Ascending aorta (tissue), 2 donors: ENCODE results near the gene LIPM. TPM values are rescaled to one million over a fixed set of nuclear protein-coding genes. Genes with fewer than 3 reads are reported as not detected.

Experiments
- DNase-seq, 2 donors: peaks; one replicate each; pipeline ENCODE4 v3.0.0-alpha.2; 2019; ENCODE audit warnings: low spot score in 2 of 2
- H3K27ac ChIP-seq, 2 donors: fragments of 200-600 bp; sonication (generic); one replicate each; pipeline ENCODE4 v1.5.1; 2016 to 2017; ENCODE audit warnings: mild to moderate bottlenecking in 1 of 2
- H3K27me3 ChIP-seq: fragments of 200-600 bp; sonication (generic); one replicate; pipeline ENCODE4 v1.5.1; 2017
- H3K36me3 ChIP-seq, 2 donors: fragments of 200-600 bp; sonication (generic); one replicate each; pipeline ENCODE4 v1.5.1; 2016
- H3K4me1 ChIP-seq, 2 donors: fragments of 200-600 bp; sonication (generic); one replicate each; pipeline ENCODE4 v1.5.1; 2016 to 2017; ENCODE audit warnings: mild to moderate bottlenecking in 1 of 2
- H3K4me3 ChIP-seq, 2 donors: fragments of 200-600 bp; sonication (generic); one replicate each; pipeline ENCODE4 v1.5.1; 2016 to 2017; ENCODE audit warnings: mild to moderate bottlenecking in 1 of 2
- H3K9me3 ChIP-seq, 2 donors: fragments of 200-600 bp; sonication (generic); one replicate each; pipeline ENCODE4 v1.5.1; 2016
- CTCF ChIP-seq, 3 experiments: fragments of 200-600 bp in 2 of 3; fragments of 450-650 bp in 1 of 3; sonication (generic) in 2 of 3; IDR thresholded peaks; one replicate each; pipeline ENCODE4 v1.5.1; 2016 to 2019; ENCODE audit warnings: antibody characterized with exemption in 3 of 3, mild to moderate bottlenecking in 1 of 3, moderate library complexity in 1 of 3
- intact Hi-C: fragments of 100-400 bp; cut with DNase I; formaldehyde crosslinking; loops from one replicate; pipeline ENCODE4 v1.15.1; 2023
- total RNA-seq: library from RNA; depleted of rRNA; stranded (reverse); fragments of >200 nt; gene quantifications from one replicate; pipeline ENCODE4 v1.1.0, GENCODE V29; 2016

The LIPM gene
- total RNA-seq, 1 donor from 2014 or later: not detected

DNA sequence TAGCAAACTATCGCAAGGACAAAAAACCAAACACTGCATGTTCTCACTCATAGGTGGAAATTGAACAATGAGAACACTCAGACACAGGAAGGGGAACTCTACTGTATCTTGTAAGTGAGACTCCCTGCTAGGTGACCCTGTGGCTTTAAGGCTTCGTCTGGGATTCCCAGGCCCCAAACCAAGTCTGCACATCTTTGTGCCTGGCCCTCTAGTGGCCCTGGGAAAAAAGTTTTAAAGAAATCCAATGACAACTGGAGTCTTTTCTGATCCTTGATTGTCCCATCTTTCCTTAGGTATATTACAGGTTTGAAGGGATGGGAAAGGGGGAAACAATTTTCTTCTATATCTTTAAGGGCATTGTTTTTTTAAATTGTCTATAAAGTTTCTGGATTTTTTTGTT, 10.6 kb upstream of the LIPM start:
- no peaks in the 10 kb centered on the region for H3K4me1 ChIP-seq
- no peak overlapping the region for H3K4me3 ChIP-seq
- H3K9me3 ChIP-seq: no peaks in the 10 kb centered on the region
- TF ChIP-seq CTCF (IDR thresholded peaks at IDR 0.05): peak in 1 of 3 experiments; percentile 5
- intact Hi-C loops: no loop called here
- DNase-seq: no peak
- no peaks in the 10 kb centered on the region for H3K36me3 ChIP-seq
- H3K27me3 ChIP-seq: no peaks in the 10 kb centered on the region
- no peak overlapping the region for H3K27ac ChIP-seq

DNA sequence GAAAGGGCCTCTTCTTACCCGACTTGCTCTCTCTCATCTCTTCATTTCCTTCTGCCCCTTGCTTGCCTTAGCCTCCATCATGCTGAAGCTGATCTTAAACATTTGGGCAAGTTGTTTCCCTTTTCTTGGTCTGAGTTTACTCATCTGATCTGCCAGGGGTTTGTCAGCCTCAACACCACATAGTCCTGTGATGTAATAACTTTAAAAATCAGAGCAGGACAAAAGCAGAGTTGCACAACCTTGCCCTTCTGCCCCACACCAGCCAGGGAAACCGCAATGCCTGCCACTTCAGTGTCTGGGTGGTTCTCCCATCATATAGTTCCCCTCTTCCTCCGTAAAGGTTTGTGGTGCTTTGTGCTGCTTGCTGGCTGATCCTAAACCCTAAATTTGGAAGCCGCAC, 9.9 kb upstream of the LIPM start:
- TF ChIP-seq CTCF (IDR thresholded peaks at IDR 0.05): no peak
- Histone ChIP-seq H3K27ac (no peak overlapping the region), H3K9me3 (no peaks in the 10 kb centered on the region), H3K27me3 (no peaks in the 10 kb centered on the region), H3K4me1 (no peaks in the 10 kb centered on the region), H3K4me3 (no peak overlapping the region), H3K36me3 (no peaks in the 10 kb centered on the region)
- DNase-seq: peak; percentile 13 to 63
- intact Hi-C loops: no loop called here

- no peak overlapping the region for H3K27ac ChIP-seq
- intact Hi-C loops: no loop called here
Observed at GRCh38 chr10:88793712-88794299, 8.7 kb upstream of the LIPM start.

GRCh38 chr10:88794731-88795130, 7.8 kb upstream of the LIPM start:
- no peaks in the 10 kb centered on the region for H3K4me1 ChIP-seq
- H3K27me3 ChIP-seq: no peaks in the 10 kb centered on the region
- DNase-seq: no peak
- H3K4me3 ChIP-seq: no peak overlapping the region
- H3K27ac ChIP-seq: no peak overlapping the region
- H3K36me3 ChIP-seq: no peaks in the 10 kb centered on the region
- intact Hi-C loops: no loop called here
- TF ChIP-seq CTCF (IDR thresholded peaks at IDR 0.05): no peak
- no peaks in the 10 kb centered on the region for H3K9me3 ChIP-seq

More at GRCh38 chr10:88793712-88794299, 8.7 kb upstream of the LIPM start:
- no peak for DNase-seq
- no peaks in the 10 kb centered on the region for H3K27me3 ChIP-seq
- H3K36me3 ChIP-seq: no peaks in the 10 kb centered on the region
- TF ChIP-seq CTCF (IDR thresholded peaks at IDR 0.05): no peak
- no peaks in the 10 kb centered on the region for H3K9me3 ChIP-seq
- H3K4me1 ChIP-seq: no peaks in the 10 kb centered on the region
- H3K4me3 ChIP-seq: no peak overlapping the region

- no peak overlapping the region for H3K27ac ChIP-seq
- H3K27me3 ChIP-seq: no peaks in the 10 kb centered on the region
- no peak for TF ChIP-seq CTCF (IDR thresholded peaks at IDR 0.05)
- no peaks in the 10 kb centered on the region for H3K36me3 ChIP-seq
- DNase-seq: no peak
- H3K4me3 ChIP-seq: no peak overlapping the region
- intact Hi-C loops: no loop called here
- H3K9me3 ChIP-seq: no peaks in the 10 kb centered on the region
- no peaks in the 10 kb centered on the region for H3K4me1 ChIP-seq
Observed at GRCh38 chr10:88800152-88801125, 2.1 kb upstream of the LIPM start.
